VCaP (cell line): ENCODE results near the gene RETREG2.
A peak's percentile ranks its signal among the peaks of the same experiment; 100 is the strongest.

Source experiments
- H3K27ac ChIP-seq: fragments of 450-650 bp; 2 replicates; pipeline ENCODE4 v1.5.1; 2017
- TF ChIP-seq, protein P1 (sequence below): fragments of 450-650 bp; conservative IDR thresholded peaks from 2 replicates; pipeline ENCODE4 v1.5.1; 2017; ENCODE audit warnings: mild to moderate bottlenecking, moderate library complexity

Gene RETREG2, protein sequence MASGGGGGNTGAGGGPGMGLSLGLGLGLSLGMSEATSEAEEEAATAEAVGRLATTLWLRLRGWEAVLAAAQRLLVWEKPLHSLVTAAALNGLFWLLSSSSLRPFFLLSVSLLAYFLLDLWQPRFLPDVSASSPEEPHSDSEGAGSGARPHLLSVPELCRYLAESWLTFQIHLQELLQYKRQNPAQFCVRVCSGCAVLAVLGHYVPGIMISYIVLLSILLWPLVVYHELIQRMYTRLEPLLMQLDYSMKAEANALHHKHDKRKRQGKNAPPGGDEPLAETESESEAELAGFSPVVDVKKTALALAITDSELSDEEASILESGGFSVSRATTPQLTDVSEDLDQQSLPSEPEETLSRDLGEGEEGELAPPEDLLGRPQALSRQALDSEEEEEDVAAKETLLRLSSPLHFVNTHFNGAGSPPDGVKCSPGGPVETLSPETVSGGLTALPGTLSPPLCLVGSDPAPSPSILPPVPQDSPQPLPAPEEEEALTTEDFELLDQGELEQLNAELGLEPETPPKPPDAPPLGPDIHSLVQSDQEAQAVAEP

DNA sequence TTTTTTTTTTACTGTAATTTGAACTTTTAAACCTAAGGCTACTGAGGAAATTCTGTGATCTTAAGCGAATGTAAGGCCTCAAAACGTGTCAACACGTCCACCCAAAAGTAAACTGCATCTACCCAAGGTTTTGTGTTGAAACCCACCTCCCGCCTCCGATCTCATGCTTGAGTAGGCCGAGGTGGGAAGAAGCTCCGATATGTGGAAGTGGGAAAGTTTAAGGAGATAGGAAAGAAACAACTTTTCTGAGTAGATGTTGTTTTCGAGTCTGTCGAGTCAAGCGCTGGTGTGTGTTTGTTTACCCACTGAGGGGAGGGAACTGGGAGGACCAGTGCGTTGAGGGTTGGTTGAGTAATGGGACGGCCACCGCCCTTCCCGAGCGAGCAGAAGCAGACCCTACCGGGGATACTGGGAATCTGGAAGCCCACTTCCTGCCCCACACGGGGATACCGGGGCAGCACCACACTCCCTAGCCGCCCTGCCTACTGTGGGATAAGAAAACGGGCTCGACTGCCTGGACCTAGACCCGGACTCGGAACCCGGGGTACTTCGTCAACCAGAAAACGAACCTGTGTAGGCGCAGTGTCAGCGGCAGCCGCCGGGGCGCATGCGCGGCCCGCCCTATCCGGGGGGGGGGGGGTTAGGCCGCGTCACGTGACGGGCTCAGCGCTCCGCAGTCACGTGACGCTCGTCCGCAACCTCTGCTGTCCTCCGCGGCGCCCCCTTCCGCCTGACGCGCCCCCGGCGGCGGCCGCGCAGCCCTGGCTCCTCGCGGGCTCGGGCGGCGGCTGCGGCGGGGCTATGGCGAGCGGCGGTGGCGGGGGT, at the start of gene RETREG2:
Gene RETREG2, plus strand, starts transcription at position 724 of the 825 bp plus-strand sequence. Its CDS starts 78 bp downstream, at position 802.
- peak within 1 kb of the TSS; percentile 98 for H3K27ac ChIP-seq
- TF ChIP-seq, protein P1, sequence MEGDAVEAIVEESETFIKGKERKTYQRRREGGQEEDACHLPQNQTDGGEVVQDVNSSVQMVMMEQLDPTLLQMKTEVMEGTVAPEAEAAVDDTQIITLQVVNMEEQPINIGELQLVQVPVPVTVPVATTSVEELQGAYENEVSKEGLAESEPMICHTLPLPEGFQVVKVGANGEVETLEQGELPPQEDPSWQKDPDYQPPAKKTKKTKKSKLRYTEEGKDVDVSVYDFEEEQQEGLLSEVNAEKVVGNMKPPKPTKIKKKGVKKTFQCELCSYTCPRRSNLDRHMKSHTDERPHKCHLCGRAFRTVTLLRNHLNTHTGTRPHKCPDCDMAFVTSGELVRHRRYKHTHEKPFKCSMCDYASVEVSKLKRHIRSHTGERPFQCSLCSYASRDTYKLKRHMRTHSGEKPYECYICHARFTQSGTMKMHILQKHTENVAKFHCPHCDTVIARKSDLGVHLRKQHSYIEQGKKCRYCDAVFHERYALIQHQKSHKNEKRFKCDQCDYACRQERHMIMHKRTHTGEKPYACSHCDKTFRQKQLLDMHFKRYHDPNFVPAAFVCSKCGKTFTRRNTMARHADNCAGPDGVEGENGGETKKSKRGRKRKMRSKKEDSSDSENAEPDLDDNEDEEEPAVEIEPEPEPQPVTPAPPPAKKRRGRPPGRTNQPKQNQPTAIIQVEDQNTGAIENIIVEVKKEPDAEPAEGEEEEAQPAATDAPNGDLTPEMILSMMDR, result peak; percentile 50

DNA sequence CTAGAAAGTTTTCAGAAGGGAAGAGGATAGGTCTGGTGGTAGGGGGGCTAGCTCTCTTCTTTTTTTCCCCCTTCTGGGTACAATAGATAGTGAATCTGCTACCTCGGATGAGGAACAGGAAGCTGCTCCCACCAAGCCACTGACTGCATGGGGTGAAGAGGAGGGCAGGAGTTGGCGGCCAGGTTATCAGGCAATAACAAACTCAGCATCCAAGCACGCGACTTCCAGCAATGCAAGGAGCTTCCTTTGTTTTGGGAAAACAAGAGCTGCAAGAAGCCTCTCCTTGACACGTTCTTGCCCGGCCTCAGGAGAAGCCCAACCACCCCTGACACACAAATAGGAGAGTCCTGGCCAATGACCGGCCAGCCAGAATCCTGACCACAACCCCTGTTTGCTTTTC, 49.7 kb upstream of the RETREG2 start:
- TF ChIP-seq, protein P1, result no peak
- H3K27ac ChIP-seq, result peak overlapping the region; percentile 97

DNA sequence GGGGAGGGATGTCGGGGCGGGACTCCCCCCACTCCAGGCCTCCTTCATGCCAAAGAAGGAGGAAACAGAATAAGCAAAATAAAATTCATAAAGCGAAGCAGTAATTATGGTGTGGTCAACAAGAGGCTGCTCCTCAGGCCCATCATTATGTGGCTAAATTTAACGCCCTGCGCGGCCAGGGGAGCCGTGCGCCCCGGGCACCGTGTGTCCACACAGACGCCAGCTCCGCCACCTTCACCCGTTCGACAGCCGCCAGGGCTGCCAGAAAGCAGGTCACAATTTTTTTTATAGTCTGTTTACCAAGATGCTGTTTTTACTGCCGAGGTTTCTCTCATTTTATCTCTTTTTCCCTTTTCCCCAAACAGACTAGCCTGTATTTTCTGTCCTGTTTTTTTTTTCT, 48.5 kb upstream of the RETREG2 start:
- peak overlapping the region; percentile 97 for H3K27ac ChIP-seq
- TF ChIP-seq, protein P1, result no peak

DNA sequence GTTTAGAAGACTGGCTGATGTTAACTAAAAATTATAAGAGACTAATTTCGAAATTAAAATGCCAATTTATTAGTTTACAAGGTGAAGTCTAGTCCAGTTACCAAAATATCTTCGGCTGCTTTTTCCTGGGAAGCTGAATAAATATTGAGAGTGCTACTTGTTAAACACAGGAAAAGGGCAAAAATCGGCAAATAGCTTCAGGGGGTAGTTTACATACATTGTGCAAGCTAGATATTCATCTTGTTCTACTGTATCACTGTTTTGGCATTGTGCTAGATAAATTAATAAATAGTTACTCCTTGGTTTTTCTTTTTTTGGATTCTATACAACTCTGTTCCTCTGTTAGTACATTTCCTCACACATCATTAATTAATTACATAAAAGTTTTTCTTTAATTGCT, 46.7 kb upstream of the RETREG2 start:
- TF ChIP-seq, protein P1, result no peak
- peak overlapping the region; percentile 97 for H3K27ac ChIP-seq

DNA sequence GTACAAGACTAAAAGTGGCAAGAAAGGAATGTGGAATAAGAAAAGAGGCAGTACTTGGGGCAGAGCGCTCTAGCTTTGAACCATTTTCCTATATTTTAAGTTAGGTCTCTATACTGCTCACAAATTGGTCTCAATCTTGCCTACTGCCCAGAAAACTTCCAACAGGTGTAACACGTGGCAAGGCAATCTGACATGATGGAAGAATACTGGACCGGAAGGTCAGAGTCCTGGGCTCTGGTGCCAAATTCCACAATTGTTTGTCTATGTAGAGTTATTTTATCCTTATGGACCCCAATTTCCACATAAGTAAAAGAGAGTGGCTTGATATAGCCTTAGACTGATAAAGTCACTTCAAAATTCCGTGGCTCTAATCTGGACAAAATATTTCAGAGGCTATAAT, 46.3 kb upstream of the RETREG2 start:
- H3K27ac ChIP-seq, result peak overlapping the region; percentile 97
- TF ChIP-seq, protein P1, result no peak

DNA sequence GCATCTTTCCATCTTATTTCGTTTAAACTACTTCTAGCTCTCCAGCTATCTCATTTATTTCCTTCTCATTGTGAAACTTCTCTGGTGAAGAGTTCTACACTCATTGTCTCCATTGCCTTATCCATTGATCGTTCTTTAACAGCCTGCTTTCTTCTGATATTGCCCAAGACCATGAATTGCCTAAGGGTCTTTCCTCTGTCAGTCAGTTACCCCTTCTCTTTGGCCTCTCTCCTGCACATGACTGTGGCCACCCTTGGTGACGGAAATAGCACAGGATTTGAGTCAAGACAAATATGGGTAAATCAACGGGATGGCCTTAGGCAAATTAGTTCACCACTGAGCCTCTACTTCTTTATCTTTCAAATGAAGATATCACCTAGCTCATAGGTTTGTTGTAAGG, 44.1 kb upstream of the RETREG2 start:
- TF ChIP-seq, protein P1, result no peak
- H3K27ac ChIP-seq, result no peak overlapping the region

DNA sequence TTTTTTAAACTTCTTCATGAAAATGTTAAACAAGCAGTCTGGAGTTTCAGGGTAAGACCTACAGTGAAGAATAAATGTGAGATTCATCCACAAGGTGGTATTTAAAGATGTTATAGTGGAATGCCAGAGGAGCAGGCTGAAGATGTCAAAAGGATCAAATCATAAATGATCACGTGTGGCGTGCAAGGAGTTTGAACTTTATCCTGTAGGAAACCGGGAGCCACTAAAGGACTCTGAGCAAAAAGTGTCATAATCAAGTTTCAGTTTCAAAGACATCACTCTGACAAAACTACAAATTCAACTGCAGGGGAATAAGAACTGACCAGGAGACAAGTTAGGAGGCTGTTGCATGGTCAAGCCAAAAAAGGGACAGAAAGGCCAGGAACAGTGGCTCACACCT, 37.4 kb upstream of the RETREG2 start:
- H3K27ac ChIP-seq, result no peak overlapping the region
- TF ChIP-seq, protein P1, result no peak
